H1 (cell line): ENCODE measurements around the gene LAMC3. TPM values are rescaled to one million over a fixed set of nuclear protein-coding genes. Genes with fewer than 3 reads are reported as not detected.

Experiments used
- SIN3A ChIP-seq, 2 experiments: IDR thresholded peaks in 1 of 2; conservative IDR thresholded peaks in 1 of 2; 2 replicates each; pipeline ENCODE4 v1.6.1; 2011 to 2012; ENCODE audit warnings: low read length in 2 of 2, improper control_type of control experiment in 1 of 2, low read depth in 1 of 2, mild to moderate bottlenecking in 1 of 2
- SP2 ChIP-seq: IDR thresholded peaks from 2 replicates; pipeline ENCODE4 v1.6.1; 2012; ENCODE audit warnings: mild to moderate bottlenecking, low read length, inconsistent platforms
- TBP ChIP-seq: IDR thresholded peaks from 2 replicates; pipeline ENCODE4 v1.6.1; 2011; ENCODE audit warnings: low read depth, low read length, improper control_type of control experiment
- USF2 ChIP-seq: IDR thresholded peaks from 2 replicates; pipeline ENCODE4 v1.6.1; 2011; ENCODE audit warnings: low read length, improper control_type of control experiment
- polyA plus RNA-seq, 7 experiments: library from polyadenylated mRNA; depleted of rRNA in 3 of 7; stranded (reverse) in 5 of 7; unstranded in 2 of 7; fragments of >200 nt in 5 of 7; fragments of 200-250 nt in 2 of 7; gene quantifications; 1 replicate in 5 of 7; 2 replicates in 1 of 7; 4 replicates in 1 of 7; pipeline versions ENCODE4 v1.2.1 to v1.2.3, GENCODE V29; 2011 to 2013; ENCODE audit warnings: missing spikeins in 2 of 7, mixed read lengths in 2 of 7
- total RNA-seq: library from RNA; stranded (reverse); fragmentation: NEBNext Ultra II Directional; extraction: Animal tissue kit (Norgen Biotek cat#: 25700); gene quantifications from 2 replicates; pipeline ENCODE4 v1.2.1, GENCODE V29; 2021
- TF ChIP-seq, protein P1 (sequence below): IDR thresholded peaks from 2 replicates; pipeline ENCODE4 v1.6.1; 2012; ENCODE audit warnings: inconsistent platforms

LAMC3 gene
- total and polyA plus RNA-seq, 2 of the 8 experiments (the other 6 are each of a cell fraction or from before 2014, with no cell fraction given), result 9.3 to 12.3 TPM

- no peak for TF ChIP-seq SIN3A (conservative IDR thresholded peaks at IDR 0.05 in 1 of 2, IDR thresholded peaks at IDR 0.05 in 1 of 2; ENCODE audit: low read depth in 1 of 2, low read length in 2 of 2)
- no peak for TF ChIP-seq TBP
- TF ChIP-seq SP2, result no peak
- TF ChIP-seq USF2, result no peak
- TF ChIP-seq, protein P1, sequence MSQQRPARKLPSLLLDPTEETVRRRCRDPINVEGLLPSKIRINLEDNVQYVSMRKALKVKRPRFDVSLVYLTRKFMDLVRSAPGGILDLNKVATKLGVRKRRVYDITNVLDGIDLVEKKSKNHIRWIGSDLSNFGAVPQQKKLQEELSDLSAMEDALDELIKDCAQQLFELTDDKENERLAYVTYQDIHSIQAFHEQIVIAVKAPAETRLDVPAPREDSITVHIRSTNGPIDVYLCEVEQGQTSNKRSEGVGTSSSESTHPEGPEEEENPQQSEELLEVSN, result no peak
These were observed 98.8 kb downstream of the LAMC3 start (continued) for GRCh38 chr9:131107760-131108159.
